GM19238 (cell line): ENCODE results near the gene ACOT8.
"Not testable (repeated sequence)": the region's sequence is repeated elsewhere in the genome, so short reads cannot be mapped to it uniquely, and the experiment has no call there.

Source experiments
- DNase-seq: peaks from one replicate; pipeline ENCODE4 v3.0.0; 2011; ENCODE audit warnings: low spot score; ENCODE audit not compliant: insufficient read length

The ACOT8 gene

DNA sequence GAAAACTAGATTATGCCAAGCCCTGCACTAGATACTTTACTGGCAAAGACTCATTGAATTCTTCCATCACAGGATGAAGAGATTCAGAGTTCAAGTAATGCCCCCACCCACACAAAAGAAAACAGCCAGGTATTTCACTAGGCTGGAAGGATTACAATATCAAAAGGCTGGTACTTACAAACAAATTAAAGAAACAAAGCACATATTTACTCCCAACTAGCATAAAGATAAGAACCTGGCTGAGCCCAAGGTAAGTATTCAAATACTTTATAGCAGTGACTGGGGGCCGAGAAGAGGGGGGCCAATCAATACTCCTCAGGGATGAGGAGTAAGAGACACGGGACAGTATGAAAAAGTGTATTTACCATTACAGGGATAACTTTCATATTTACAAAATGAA lies 3.7 kb downstream of the ACOT8 start:
- no peak for DNase-seq

DNA sequence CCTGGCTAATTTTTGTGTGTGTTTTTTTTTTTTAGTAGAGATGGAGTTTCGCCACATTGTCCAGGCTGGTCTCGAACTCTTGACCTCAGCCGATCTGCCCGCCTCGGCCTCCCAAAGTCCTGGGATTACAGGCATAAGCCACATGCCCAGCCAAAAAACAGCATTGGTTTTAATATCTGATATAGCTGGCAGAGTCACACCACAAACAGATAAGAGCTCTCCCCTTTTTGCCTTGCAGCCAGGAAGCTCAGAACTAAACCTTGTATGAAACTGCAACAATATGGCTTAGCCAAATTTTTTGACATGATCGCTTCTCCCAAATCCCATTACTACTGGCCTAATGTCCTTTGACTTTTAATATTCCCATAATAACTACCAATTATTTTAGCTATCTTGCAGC lies 4.9 kb downstream of the ACOT8 start:
- no peak for DNase-seq

DNA sequence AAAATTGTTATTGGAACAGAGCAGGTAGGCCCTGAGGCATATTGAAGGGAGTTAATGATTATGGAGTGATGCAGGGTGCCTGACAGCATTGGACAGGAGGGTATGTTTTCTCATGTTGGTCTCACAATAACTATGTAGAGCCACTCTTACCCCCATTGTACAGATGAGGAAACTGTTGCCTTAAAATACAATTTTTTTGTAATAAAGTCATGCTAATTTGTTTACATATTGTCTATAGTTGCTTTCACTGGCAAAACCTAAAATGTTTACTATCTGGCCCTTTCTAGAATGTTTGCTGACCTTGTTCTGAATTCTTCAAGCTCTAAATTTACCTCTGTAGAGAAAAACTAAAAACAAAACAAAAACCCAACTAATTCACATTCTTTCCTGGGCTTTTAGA lies 5.7 kb downstream of the ACOT8 start:
- DNase-seq = no peak

DNA sequence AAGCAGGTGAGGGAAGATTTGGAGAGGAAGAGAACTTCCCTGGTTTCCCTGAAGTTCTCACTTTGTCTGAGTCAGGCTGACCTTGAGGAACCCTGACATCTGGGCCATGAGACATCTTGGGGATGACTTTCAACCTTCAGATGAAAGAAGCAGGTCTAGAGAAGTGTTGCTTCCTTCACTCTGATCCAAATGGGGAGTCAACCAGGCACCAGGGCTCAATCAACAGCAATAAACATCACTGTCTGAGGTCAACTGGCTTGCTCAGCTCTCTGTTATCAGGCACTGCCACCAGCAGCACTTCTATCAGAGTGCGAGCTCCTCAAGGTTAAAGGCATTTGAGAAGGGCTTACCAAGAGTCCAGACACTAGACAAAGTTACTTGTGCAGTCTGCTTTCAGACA lies 6.3 kb downstream of the ACOT8 start:
- DNase-seq = no peak

DNA sequence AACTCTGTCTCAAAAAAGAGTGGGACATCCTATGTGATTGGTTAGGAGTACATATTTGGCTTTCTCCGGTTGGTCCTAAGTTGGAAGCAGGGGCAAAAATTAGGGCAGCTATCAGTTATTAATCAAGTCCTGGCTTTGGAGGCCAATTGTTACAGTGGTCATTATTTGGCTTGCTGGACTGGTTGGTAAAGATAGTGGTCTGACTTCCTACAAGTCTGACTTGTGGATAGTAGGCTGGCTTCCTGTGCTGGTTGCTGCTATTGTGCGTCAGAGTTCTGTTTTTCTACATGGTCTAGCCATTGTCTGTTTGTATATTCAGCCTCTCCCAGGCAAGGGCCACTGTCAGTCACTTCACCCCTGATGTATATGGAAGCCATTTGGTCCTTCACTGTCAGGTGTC lies 7.0 kb downstream of the ACOT8 start:
- no peak for DNase-seq

DNA sequence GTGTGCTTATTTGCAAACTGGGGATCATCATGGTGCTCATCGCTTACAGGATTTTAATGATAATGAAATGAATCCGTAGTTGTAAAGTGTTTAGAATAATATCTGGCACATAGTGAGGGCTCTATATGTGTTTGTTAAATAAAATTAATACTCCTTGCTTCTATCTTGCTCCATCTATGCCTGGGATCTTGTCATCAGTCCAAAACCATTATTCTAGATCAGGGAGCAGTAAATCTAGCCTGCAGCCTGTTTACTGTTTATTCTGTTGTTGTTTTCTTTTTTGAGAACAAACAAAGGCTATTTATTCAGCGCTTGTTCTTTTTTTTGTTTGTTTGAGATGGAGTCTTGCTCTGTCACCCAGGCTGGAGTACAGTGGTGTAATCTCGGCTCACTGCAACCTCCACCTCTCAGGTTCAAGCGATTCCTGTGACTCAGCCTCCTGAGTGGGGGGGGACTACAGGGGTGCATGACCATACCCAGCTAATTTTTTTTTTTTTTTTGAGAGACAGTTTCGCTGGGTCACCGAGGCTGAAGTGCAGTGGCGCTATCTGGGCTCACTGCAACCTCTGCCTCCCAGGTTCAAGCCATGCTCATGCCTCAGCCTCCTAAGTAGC lies 8.1 kb downstream of the ACOT8 start:
- no peak for DNase-seq

DNA sequence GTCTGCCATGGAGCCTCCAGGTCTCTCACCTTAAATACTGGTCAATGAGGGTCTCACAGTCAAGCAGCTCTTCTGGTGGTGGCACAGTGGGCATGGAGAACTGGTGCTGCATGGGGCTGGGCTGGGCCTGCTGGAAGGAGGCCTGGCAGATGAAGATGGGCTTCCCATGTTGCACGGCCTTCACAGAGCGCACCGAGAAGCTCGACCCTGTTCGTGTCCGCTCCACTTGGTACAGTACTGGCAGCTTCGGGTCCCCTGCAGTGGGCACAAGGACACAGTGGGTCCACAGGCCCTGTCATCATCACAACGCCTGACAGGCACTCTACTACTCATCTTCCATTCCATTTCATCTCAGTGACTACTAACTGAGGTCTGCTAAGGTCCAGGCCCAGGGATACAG lies 8.8 kb downstream of the ACOT8 start:
- no peak for DNase-seq

DNA sequence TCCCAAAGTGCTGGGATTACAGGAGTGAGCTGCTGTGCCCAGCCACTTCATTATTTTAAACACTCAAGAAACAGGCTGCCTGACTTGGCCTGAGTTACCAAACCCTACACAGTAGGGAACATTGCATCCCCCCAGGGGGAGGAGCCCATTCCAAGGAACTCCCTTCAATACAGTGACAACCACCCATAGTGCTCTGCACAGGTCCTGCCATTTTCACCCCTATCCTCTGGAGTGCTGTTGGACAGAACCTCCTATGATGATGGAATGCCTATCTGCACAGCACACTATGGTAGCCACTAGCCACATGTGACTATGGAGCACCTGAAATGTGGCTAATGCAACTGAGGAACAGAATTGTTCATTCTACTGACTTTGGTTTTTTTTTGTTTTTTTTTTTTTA lies 11.7 kb downstream of the ACOT8 start:
- DNase-seq = no peak

DNA sequence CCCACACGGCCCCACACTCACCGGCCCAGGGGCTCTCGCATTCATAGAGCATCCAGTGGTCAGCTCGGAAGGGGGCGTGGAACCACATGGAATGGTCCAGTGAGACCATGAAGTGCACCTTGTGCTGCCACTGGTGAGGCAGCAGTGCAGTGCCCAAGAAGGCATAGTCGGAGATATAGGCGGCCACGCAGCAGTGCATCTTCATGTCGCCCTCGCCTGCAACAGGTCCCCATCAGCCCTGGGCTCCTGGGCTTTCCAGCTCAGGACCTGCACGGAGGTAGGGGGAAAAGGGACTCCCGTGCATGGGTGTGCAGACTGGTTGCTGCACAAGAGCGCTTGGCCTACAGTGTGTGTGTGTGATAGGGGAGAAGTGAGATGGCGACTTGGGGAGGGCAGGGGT lies 13.7 kb downstream of the ACOT8 start:
- no peak for DNase-seq

DNA sequence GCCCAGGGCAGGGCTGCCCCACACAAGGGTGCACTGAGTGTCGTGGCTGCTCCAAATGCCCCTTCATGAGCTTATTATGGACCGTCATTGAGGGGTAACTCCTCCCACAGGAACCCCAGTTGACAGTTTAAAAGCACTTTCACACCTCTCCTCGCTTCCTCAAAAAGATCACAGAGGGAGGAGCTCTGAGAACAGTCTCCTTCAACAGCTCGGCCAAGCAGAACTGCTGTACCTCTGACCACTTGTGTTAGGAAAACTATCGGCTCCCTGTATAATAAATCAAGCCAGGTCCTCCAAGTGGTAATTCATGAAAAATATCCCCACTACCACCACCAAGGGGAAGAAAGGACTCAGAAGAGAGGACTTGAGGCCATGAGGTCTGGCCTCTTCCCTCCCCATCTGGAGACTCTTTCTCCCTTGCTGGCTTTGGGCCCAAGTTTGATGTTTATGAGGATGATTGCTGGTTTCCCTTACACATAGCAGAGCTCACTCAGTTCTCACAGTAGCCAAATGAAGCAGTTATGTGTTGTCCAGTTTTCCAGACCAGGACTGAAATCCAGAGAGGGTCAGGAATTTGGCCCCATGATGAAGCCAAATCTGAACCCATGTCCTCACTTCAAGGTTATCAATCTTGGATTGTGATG lies 14.9 kb downstream of the ACOT8 start:
- DNase-seq = peak; percentile 52

DNA sequence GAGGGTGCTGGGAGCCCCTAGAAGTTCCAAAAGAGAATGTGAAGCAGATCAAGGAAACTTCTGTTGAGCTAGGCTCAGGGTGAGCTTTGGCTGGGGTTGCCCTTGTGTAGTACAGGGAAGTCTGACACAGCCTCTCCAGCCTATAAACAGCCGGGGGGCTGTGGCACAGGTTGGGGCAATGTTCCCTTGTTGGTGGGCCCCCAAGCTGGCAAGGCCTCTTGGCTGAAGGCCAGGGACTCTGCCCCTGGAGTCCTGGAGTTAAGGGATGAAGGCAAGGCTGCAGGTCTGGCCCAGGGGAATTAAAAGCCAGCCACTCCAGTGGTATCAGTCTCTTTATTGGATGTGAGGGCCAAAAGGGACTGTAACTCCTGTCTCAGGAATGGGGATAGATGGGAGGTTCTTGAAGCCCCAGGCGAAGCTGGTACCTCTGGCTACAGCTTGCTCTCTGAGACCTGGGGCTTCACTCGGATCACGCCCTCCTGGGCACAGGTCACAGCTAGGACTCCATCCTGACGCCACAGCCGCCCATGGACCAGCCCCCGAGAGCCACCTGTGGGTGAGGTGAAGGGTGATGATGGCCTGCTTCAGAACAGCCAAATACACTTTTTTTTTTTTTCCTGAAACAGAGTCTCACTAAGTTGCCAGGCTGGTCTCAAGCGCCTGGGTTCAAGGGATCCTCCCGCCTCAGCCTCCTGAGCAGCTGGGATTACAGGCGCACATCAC lies 15.6 kb downstream of the ACOT8 start:
- DNase-seq = no peak

DNA sequence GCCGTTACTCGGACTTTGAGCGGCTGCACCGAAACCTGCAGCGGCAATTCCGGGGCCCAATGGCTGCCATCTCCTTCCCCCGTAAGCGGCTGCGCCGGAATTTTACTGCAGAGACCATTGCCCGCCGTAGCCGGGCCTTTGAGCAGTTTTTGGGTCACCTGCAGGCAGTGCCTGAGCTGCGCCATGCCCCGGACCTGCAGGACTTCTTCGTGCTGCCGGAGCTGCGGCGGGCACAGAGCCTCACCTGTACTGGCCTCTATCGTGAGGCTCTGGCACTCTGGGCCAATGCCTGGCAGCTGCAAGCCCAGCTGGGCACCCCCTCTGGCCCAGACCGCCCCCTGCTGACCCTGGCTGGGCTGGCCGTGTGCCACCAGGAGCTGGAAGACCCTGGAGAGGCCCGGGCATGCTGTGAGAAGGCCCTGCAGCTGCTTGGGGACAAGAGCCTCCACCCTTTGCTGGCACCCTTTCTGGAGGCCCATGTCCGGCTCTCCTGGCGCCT lies 16.4 kb downstream of the ACOT8 start:
- DNase-seq = no peak

DNA sequence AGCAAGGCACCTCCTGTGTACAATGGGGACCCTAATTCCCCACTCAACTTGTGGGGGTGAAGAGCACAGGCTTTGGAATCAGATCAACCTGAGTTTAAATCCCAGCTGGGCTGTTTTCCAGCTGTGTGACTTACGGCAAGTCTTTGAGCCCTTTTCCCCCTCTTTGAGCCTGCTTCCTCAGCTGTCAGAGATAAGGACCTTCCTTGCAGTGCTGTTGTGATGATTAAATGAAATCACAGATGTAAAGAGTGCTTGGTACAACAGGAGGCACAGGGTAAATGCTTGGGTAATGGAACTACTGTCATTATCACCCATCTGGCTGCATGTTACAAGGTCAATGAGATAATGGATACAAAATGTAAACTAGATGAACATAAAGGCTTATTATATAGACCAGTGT lies 20.4 kb downstream of the ACOT8 start:
- no peak for DNase-seq

DNA sequence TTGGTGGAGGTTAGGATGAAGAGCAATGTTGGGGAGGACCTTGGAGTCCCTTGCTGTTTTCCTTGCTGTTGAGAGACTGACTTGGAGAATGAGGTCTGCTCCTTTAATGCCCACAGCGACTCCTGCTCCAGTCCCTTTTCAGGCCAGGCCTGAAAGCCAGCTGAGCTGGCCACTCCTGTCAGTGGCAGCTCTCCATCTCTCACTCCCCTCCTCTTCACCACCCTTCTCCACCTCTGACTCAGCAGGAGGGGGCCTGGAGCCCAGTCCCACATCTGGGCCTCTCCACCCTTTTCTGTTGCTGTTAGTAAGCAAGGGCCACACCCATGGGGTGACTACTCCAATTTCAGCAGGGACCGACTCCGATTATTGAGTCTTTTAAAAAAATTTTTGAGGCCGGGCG lies 21.4 kb downstream of the ACOT8 start:
- no peak for DNase-seq

DNA sequence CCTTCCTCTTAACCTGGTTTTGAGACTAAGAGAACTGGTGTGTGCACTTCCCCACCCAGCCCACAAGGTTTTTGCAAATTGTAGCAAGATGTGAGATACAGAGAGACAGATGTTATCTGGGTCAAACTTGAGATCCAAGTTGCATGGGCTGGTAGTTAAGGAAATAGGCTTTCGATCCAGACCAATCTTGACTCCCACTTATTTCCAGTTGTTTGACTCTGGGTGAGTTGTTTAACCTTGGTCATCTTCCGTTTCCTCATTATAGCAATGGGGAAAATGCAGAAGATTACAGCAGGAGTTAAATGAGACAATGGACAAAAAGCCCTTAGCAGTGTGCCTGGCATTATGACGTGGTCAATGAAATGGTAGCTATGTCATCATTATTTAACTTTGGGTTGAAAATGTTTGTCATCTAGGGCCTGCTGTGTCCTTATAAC lies 21.8 kb downstream of the ACOT8 start:
- no peak for DNase-seq

DNA sequence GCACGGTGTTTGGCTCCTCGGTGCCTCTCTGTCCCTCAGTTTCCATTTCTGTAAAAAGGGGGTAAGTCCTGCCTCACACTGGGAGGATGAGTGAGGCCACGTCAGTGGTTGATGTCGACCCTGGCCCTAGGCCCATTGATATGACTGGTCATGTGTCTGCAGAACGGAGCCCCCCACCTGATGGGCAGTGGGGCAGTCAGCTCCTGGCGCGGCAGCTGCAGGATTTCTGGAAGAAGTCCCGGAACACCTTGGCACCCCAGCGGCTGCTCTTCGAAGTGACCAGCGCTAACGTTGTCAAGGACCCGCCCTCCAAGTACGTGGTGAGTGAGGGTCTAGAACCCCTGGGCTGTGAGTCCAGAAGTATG lies 22.4 kb downstream of the ACOT8 start:
- no peak for DNase-seq

DNA sequence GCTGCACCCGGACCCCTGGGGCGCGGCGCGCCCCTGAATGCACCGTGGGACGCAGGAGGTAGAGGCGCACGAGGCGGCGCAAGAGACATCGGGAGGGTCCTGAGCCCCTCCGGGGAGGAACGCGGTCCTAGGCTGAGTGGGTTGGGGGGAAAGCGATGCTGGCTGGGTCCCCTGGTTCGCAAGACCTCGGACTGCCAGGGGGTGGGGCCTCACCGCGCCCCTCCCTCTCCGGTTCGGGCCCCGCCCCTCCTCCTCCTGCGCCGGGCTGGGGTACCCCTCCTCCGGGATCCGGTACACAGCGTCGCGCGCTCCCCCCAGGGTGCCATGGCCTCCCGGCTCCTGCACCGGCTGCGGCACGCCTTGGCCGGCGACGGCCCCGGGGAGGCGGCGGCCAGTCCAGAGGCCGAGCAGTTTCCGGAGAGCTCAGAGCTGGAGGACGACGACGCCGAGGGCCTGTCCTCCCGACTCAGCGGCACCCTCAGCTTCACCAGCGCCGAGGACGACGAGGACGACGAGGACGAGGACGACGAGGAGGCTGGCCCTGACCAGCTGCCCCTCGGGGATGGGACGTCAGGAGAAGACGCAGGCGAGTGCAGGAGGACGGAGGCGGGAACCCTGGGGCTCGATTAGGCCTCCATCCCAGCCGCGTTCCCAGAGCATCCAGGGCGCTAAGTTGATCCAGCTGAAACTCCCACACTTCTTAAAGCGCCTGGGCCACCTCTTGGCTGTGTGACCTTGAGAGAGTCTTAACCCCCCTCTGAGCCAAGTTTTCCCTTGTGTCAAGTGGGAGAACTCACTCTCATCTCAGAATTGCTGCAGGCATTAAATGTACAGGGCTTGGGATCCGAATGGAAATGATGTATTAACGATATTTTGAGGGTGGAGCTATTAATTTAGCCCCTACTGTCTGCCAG lies 23.1 kb downstream of the ACOT8 start:
- peak; percentile 55 for DNase-seq

DNA sequence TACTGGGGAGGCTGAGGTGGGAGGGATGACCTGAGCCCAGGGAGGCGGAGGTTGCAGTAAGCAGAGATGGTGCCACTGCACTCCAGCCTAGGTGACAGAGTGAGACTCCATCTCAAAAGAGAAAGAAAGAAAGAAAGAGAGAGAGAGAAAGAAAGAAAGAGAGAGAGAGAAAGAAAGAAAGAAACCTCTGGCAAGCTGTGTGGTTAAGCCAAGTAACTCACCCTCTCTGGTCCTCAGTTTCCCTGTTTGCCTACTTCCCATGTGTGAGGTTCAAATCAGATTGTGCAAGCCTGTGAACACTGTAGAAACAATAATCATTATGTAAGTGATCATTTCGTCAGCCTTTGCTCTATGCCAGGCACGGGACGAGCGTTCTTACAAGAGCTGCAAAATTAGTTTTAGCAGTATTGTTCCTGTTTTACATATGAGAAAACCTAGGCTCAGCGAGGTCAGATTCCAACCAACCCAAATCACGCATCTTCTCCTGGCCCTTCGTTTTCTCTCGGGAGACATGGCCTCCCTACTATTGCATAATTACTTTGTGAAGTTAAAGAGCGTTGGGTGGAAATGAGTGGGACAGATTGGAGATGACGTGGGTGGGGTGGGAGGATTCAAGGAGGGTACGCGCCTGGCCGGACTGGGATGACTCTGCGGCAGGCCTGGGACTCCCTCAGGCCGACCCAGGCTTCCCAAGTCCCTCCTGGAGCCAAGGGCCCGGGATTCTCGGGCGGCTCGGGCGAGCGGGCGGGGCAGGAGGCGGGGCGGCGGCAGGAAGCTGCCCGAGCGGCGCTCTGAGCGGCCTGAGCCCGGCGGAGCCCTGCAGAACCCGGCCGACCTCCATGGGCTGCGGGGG lies 23.9 kb downstream of the ACOT8 start, which contains the start of gene SNX21:
Gene SNX21, plus strand, starts transcription at position 770 of the 853 bp plus-strand sequence. CDS start 121 bp downstream, outside the sequence.
- DNase-seq = peak; percentile 48

DNA sequence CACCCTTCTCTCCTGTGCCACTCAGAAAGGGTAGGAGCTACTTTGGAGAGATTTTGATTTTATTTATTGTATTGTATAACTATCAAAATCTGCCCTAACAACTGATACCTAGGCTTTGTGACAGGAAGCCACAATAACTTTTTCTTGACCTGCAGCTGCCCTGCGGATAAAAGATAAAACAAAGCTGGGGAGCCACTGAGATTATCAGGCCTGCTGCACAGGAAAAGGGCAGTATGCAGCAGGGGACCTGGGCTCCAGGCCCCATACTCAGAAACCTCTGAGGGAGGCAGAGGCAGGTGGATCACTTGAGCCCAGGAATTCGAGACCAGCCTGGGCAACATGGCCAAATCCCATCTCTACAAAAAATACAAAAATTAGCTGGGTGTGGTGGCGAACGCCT lies 24.6 kb downstream of the ACOT8 start:
- DNase-seq = no peak

DNA sequence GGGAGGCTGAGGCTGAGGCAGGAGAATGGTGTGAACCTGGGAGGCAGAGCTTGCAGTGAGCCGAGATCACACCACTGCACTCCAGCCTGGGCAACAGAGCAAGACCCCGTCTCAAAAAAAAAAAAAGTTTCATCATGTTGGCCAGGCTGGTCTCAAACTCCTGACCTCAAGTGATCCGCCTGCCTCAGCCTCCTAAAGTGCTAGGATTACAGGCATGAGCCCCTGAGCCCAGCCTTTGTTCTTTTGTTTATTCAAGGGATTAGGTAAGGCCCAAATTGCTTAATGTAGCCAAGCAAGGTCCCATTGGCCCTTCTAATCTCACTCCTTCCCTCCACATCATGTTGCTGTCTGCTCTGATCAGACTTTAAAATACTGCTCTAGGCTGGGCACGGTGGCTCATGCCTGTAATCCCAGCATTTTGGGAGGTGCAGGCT lies 27.5 kb downstream of the ACOT8 start:
- not testable (repeated sequence) for DNase-seq

DNA sequence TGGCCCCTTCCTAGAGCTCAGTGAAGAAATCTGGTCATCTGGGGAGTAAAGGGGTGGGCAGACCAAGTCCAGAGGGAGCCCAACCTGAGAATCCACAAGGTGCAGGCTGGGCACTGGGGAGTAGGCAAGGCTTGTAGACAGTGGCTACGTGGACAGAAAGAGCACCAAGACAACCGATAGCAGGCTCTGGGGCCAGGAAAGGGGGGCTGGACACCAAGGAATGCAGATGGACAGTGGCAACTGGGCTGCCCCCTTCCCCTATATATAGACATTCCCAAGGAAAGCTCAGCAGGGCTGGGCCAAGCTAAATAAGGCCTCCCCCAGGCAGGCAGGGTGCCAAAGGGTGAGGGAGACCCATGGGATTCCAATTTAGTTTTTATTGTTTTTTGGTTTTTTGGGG lies 28.6 kb downstream of the ACOT8 start:
- DNase-seq = no peak
